K562 (cell line): ENCODE measurements around the gene USP12. TPM values are rescaled to one million over a fixed set of nuclear protein-coding genes. Genes with fewer than 3 reads are reported as not detected.
A peak's percentile ranks its signal among the peaks of the same experiment; 100 is the strongest.

Experiments used
- ATAC-seq: fragments of 200-7000 bp; cut with Tn5 transposase; 3 replicates; pipeline ENCODE4 v1.9.1; 2020; ENCODE audit warnings: moderate library complexity
- BruUV-seq: library from RNA; stranded (reverse); fragments of 400-500 nt; replicated peaks from 2 replicates; lab custom pipeline; 2021; lab: Mats Ljungman, UMichigan
- CTCF ChIA-PET: fragments of 300-600 bp; formaldehyde crosslinking; extraction: SDS; loops from one replicate; lab custom pipeline; 2021; ENCODE audit warnings: low intra/inter-chr PET ratio; lab: Yijun Ruan, JAX
- POLR2A ChIA-PET: fragments of 300-600, 350-650 bp; sonication (Branson Sonifier 250); formaldehyde crosslinking; extraction: SDS; loops from one replicate; lab custom pipeline; 2021; ENCODE audit warnings: antibody characterized with exemption, inconsistent platforms; lab: Yijun Ruan, JAX
- DNase-seq, 4 experiments: peaks; one replicate each; pipeline versions ENCODE4 v3.0.0 to v3.0.0-alpha.2; 2011 to 2018; ENCODE audit warnings: low spot score in 3 of 4, mixed read lengths in 3 of 4; ENCODE audit errors: extremely low read depth in 1 of 4
- FAIRE-seq: peaks from 2 replicates; lab custom pipeline; 2011; peaks lifted over from hg19 to GRCh38; lab: Jason Lieb, UNC
- H2AFZ ChIP-seq: 2 replicates; pipeline ENCODE4 v1.6.0; 2011; ENCODE audit warnings: low read depth, low read length, control low read depth, inconsistent platforms
- H3K27ac ChIP-seq: fragments of 200-600 bp; 3 replicates; pipeline ENCODE4 v1.8.0; 2011; ENCODE audit warnings: low read depth, mild to moderate bottlenecking, control low read depth, inconsistent platforms, low read length, moderate library complexity, mixed read lengths; ENCODE audit errors: extremely low read depth
- H3K27me3 ChIP-seq, 2 experiments: fragments of 300-600 bp in 1 of 2; 2 replicates in 1 of 2; 3 replicates in 1 of 2; pipeline versions ENCODE4 v1.6.0 to v1.8.0; 2011; ENCODE audit warnings: inconsistent platforms in 2 of 2, low read length in 2 of 2, mild to moderate bottlenecking in 1 of 2, mixed read lengths in 1 of 2, moderate library complexity in 1 of 2; ENCODE audit not compliant: control insufficient read depth in 2 of 2, insufficient read depth in 2 of 2
- H3K36me3 ChIP-seq: fragments of 300-600 bp; 3 replicates; pipeline ENCODE4 v1.8.0; 2011; ENCODE audit warnings: mild to moderate bottlenecking, low read length, inconsistent platforms; ENCODE audit not compliant: control insufficient read depth, insufficient read depth
- H3K4me1 ChIP-seq, 2 experiments: fragments of 200-600 bp in 1 of 2; replicated peaks in 1 of 2; 2 replicates in 1 of 2; 3 replicates in 1 of 2; pipeline versions ENCODE4 v1.5.1 to v1.8.0; 2011; ENCODE audit warnings: inconsistent platforms in 2 of 2, low read length in 2 of 2, mild to moderate bottlenecking in 1 of 2, mixed read lengths in 1 of 2, moderate library complexity in 1 of 2; ENCODE audit not compliant: control insufficient read depth in 2 of 2, insufficient read depth in 2 of 2
- H3K4me2 ChIP-seq: 2 replicates; pipeline ENCODE4 v1.6.1; 2011; ENCODE audit warnings: low read length, control low read depth, inconsistent platforms, mixed read lengths; ENCODE audit not compliant: insufficient read depth
- H3K4me3 ChIP-seq: fragments of 200-600 bp; sonication (generic), shearing (Covaris generic); 2 replicates; pipeline ENCODE4 v1.5.1; 2016; ENCODE audit warnings: control low read depth, inconsistent platforms
- H3K79me2 ChIP-seq: fragments of 200-600 bp; 3 replicates; pipeline ENCODE4 v1.8.0; 2011; ENCODE audit warnings: low read length, inconsistent platforms; ENCODE audit not compliant: control insufficient read depth, insufficient read depth
- H3K9ac ChIP-seq, 2 experiments: 2 replicates each; pipeline versions ENCODE4 v1.6.0 to v1.6.1; 2011; ENCODE audit warnings: low read depth in 2 of 2, low read length in 2 of 2, control low read depth in 1 of 2, inconsistent platforms in 1 of 2, mild to moderate bottlenecking in 1 of 2, mixed read lengths in 1 of 2; ENCODE audit not compliant: insufficient read depth in 1 of 2
- H3K9me1 ChIP-seq: one replicate; pipeline ENCODE4 v1.6.0; 2011; ENCODE audit warnings: inconsistent platforms, mild to moderate bottlenecking, low read length, moderate library complexity; ENCODE audit not compliant: control insufficient read depth, insufficient read depth
- H3K9me3 ChIP-seq: replicated peaks from 2 replicates; pipeline ENCODE4 v1.5.1; 2011; ENCODE audit warnings: low read depth, low read length, inconsistent platforms; ENCODE audit not compliant: control insufficient read depth, insufficient read depth
- H4K20me1 ChIP-seq: replicated peaks from 2 replicates; pipeline ENCODE4 v1.6.1; 2011; ENCODE audit warnings: low read length, inconsistent platforms, mixed read lengths; ENCODE audit not compliant: control insufficient read depth, insufficient read depth
- ATF6 ChIP-seq: sonication (generic); formaldehyde crosslinking; IDR thresholded peaks from 2 replicates; pipeline ENCODE4 v1.4.0; 2020; ENCODE audit warnings: mild to moderate bottlenecking, missing genetic modification reagents
- BRCA1 ChIP-seq, 2 experiments: fragments of 450-650 bp in 1 of 2; sonication (generic) in 1 of 2; formaldehyde crosslinking in 1 of 2; IDR thresholded peaks; 2 replicates each; pipeline versions ENCODE4 v1.5.0 to v1.6.1; 2017 to 2020; ENCODE audit warnings: mild to moderate bottlenecking in 1 of 2, missing genetic modification reagents in 1 of 2
- CREB1 ChIP-seq, 2 experiments: sonication (generic) in 1 of 2; formaldehyde crosslinking in 1 of 2; IDR thresholded peaks; 2 replicates each; pipeline versions ENCODE4 v1.6.1 to v1.8.0; 2012 to 2022; ENCODE audit warnings: inconsistent platforms in 1 of 2, mild to moderate bottlenecking in 1 of 2, missing genetic modification reagents in 1 of 2, moderate library complexity in 1 of 2
- FOSL1 ChIP-seq: fragments of 200-800 bp; sonication (Bioruptor generic); conservative IDR thresholded peaks from 2 replicates; pipeline ENCODE4 v1.6.1; 2016; ENCODE audit warnings: missing genetic modification characterization, missing compliant biosample characterization
- HMGN3 ChIP-seq: IDR thresholded peaks from 2 replicates; pipeline ENCODE4 v1.6.1; 2011; ENCODE audit warnings: borderline replicate concordance, low read depth, mild to moderate bottlenecking, mixed read lengths, low read length; ENCODE audit not compliant: insufficient read length; ENCODE audit errors: extremely low read depth
- KDM1A ChIP-seq, 2 experiments: fragments of 450-650 bp; IDR thresholded peaks; 2 replicates each; pipeline ENCODE4 v1.6.1; 2016; ENCODE audit warnings: mild to moderate bottlenecking in 2 of 2
- NFE2 ChIP-seq: IDR thresholded peaks from 2 replicates; pipeline ENCODE4 v1.6.1; 2014; ENCODE audit warnings: antibody characterized with exemption, low read depth
- POLR2AphosphoS2 ChIP-seq: IDR thresholded peaks from 2 replicates; pipeline ENCODE4 v1.6.1; 2012; ENCODE audit warnings: low read length, improper control_type of control experiment
- RAD51 ChIP-seq: fragments of 450-650 bp; IDR thresholded peaks from 2 replicates; pipeline ENCODE4 v1.7.1; 2016; ENCODE audit warnings: low read depth, mild to moderate bottlenecking, borderline replicate concordance
- SNAPC5 ChIP-seq: fragments of 250-450 bp; sonication (Bioruptor Pico); IDR thresholded peaks from 2 replicates; pipeline ENCODE4 v1.8.0; 2021; ENCODE audit warnings: moderate library complexity, mild to moderate bottlenecking, inconsistent platforms
- TEAD1 ChIP-seq, 2 experiments: fragments of 450-650 bp in 1 of 2; sonication (generic) in 1 of 2; formaldehyde crosslinking; IDR thresholded peaks; 2 replicates each; pipeline versions ENCODE4 v1.4.0 to v1.8.0; 2020 to 2022; ENCODE audit warnings: mild to moderate bottlenecking in 2 of 2, missing genetic modification reagents in 1 of 2
- TRIM28 ChIP-seq: fragments of 450-650 bp; IDR thresholded peaks from 2 replicates; pipeline ENCODE4 v1.6.1; 2017
- ZBTB7A ChIP-seq: IDR thresholded peaks from 2 replicates; pipeline ENCODE4 v1.6.1; 2011; ENCODE audit warnings: low read depth, mild to moderate bottlenecking, low read length, moderate library complexity, borderline replicate concordance; ENCODE audit not compliant: control insufficient read depth
- ZC3H8 ChIP-seq: fragments of 450-650 bp; IDR thresholded peaks from 2 replicates; pipeline ENCODE4 v1.6.1; 2017
- ZNF316 ChIP-seq: fragments of 450-650 bp; IDR thresholded peaks from 2 replicates; pipeline ENCODE4 v1.6.1; 2016
- ZNF347 ChIP-seq: fragments of 450-650 bp; formaldehyde crosslinking; IDR thresholded peaks from 2 replicates; pipeline ENCODE4 v1.4.0; 2020; ENCODE audit warnings: low read depth, mild to moderate bottlenecking, moderate library complexity
- ZNF695 ChIP-seq: fragments of 450-650 bp; formaldehyde crosslinking; IDR thresholded peaks from 2 replicates; pipeline ENCODE4 v1.4.0; 2020; ENCODE audit warnings: mild to moderate bottlenecking, moderate library complexity
- WGBS: fragments of 100-300 bp; shearing (Covaris generic); methylation state at CpG from one replicate; pipeline ENCODE4 v1.1.6; 2016; ENCODE audit warnings: low coverage, mixed read lengths; ENCODE audit not compliant: insufficient coverage; ENCODE audit errors: missing lambda C conversion rate; 5-methylcytosine and 5-hydroxymethylcytosine counted together
- in situ Hi-C: fragments of 300-500 bp; cut with MboI; formaldehyde crosslinking; loops from 4 replicates; pipeline ENCODE4 v1.15.0; 2018; ENCODE audit warnings: inconsistent platforms, mixed read lengths
- intact Hi-C: fragments of 100-400 bp; cut with micrococcal nuclease; formaldehyde crosslinking; loops from 2 replicates; pipeline ENCODE4 v1.14.2; 2022
- polyA plus RNA-seq, 8 experiments: library from polyadenylated mRNA; depleted of rRNA in 4 of 8; stranded (reverse) in 5 of 8; unstranded in 3 of 8; fragments of >200 nt; fragmentation: Nextera tagmentation in 2 of 8; fragmentation: Illumina TruSeq in 1 of 8; extraction: Ambion mirVana in 2 of 8; extraction: Trizol in 1 of 8; gene quantifications; 2 replicates each; pipeline versions ENCODE4 v1.2.1 to v1.2.3, GENCODE V29; 2011 to 2014; ENCODE audit warnings: inconsistent platforms in 1 of 8, missing spikeins in 1 of 8
- total RNA-seq, 7 experiments: library from RNA; depleted of rRNA in 6 of 7; stranded (reverse); fragments of >200 nt in 6 of 7; fragmentation: Illumina TruSeq in 2 of 7; extraction: Trizol in 2 of 7; gene quantifications; 2 replicates each; pipeline versions ENCODE4 v1.2.1 to v1.2.3, GENCODE V29; 2011 to 2021; ENCODE audit warnings: low replicate concordance in 1 of 7

Gene USP12
- total and polyA plus RNA-seq, 9 of the 15 experiments (the other 6 are each of a cell fraction or from before 2014, with no cell fraction given) = 1.8 to 20.5 (median 13.3) TPM

GRCh38 chr13:27130979-27131623 is 40.5 kb downstream of the USP12 start:
- Histone ChIP-seq H3K4me1 (peaks cover 3 to 28% of the 10 kb centered on the region in 2 experiments; a peak in 3 of 5 replicates), H3K4me2 (peak overlapping the region; percentile 26; the same call in 1 of the 2 replicates), H3K27me3 (no peaks in the 10 kb centered on the region), H4K20me1 (no peaks in the 10 kb centered on the region), H3K9ac (peak overlapping the region in 1 of 2 experiments; percentile 13; a peak in 1 of 4 replicates), H3K79me2 (peaks cover 94% of the 10 kb centered on the region), H3K9me3 (no peaks in the 10 kb centered on the region), H2AFZ (peak overlapping the region; percentile 14; the same call in 1 of the 2 replicates), H3K9me1 (no peaks in the 10 kb centered on the region), H3K27ac (peak overlapping the region; percentile 29; the same call in 2 of the 3 replicates), H3K4me3 (no peak overlapping the region), H3K36me3 (no peaks in the 10 kb centered on the region)
- in situ Hi-C loops = no loop called here
- 7% methylated on average over 4 of the region's 4 CpGs for WGBS
- intact Hi-C loops = no loop called here
- CTCF ChIA-PET = no interaction called here
- peak; percentile 77 for ATAC-seq
- peak; percentile 13 to 57 (median 26) for DNase-seq
- FAIRE-seq = peak; percentile 82
- no TSS peak for BruUV-seq
- POLR2A ChIA-PET = interaction anchor here (1.1 kb wide), 1 partner anchor 143 kb away, joined by 3 read pairs; no protein-coding TSS in a partner anchor
- no peak; a peak in 1 of 4 replicates for TF ChIP-seq KDM1A (IDR thresholded peaks at IDR 0.05)
- TF ChIP-seq BRCA1 (IDR thresholded peaks at IDR 0.05) = no peak
- TF ChIP-seq BRCA1 (CRISPR knock-in tag; IDR thresholded peaks at IDR 0.05) = no peak
- no peak for TF ChIP-seq ZNF316
- no peak for TF ChIP-seq ZC3H8
- TF ChIP-seq ZNF347 (CRISPR knock-in tag) = no peak
- TF ChIP-seq RAD51 = peak; percentile 90
- no peak for TF ChIP-seq SNAPC5 (CRISPR knock-in tag)
- no peak for TF ChIP-seq POLR2AphosphoS2
- no peak for TF ChIP-seq TEAD1 (CRISPR knock-in tag; IDR thresholded peaks at IDR 0.05)
- no peak for TF ChIP-seq ZBTB7A
- no peak for TF ChIP-seq TRIM28
- TF ChIP-seq CREB1 (IDR thresholded peaks at IDR 0.05) = no peak
- TF ChIP-seq CREB1 (CRISPR knock-in tag; IDR thresholded peaks at IDR 0.05) = no peak
- TF ChIP-seq HMGN3 = no peak
- no peak for TF ChIP-seq ZNF695 (CRISPR knock-in tag)
- no peak for TF ChIP-seq NFE2
- TF ChIP-seq FOSL1 (tag) = peak; percentile 66; the same call in 1 of the 2 replicates
- TF ChIP-seq ATF6 (CRISPR knock-in tag) = no peak
